Mesenchymal stem cell (in vitro differentiated cells and primary cell): ENCODE data around the gene ITGAL.

Experiments
- DNase-seq: peaks from one replicate; pipeline ENCODE4 v3.0.0-alpha.2; 2013
- H2AFZ ChIP-seq: one replicate; pipeline ENCODE4 v1.6.1; 2013; ENCODE audit warnings: low read depth, mild to moderate bottlenecking, control low read depth, inconsistent platforms, low read length, moderate library complexity
- H2AK5ac ChIP-seq: 2 replicates; pipeline ENCODE4 v1.6.1; 2013; ENCODE audit warnings: low read length, moderate library complexity, mild to moderate bottlenecking, inconsistent platforms; ENCODE audit not compliant: severe bottlenecking
- H2BK120ac ChIP-seq: one replicate; pipeline ENCODE4 v1.6.1; 2013; ENCODE audit warnings: low read depth, mild to moderate bottlenecking, inconsistent platforms, low read length, moderate library complexity
- H2BK12ac ChIP-seq, 2 experiments: one replicate each; pipeline ENCODE4 v1.6.1; 2013; ENCODE audit warnings: inconsistent platforms in 2 of 2, low read length in 2 of 2, mild to moderate bottlenecking in 2 of 2, moderate library complexity in 2 of 2, control low read depth in 1 of 2
- H2BK15ac ChIP-seq: one replicate; pipeline ENCODE4 v1.6.1; 2013; ENCODE audit warnings: mild to moderate bottlenecking, low read depth, inconsistent platforms; ENCODE audit not compliant: poor library complexity, severe bottlenecking
- H2BK5ac ChIP-seq: 2 replicates; pipeline ENCODE4 v1.6.1; 2013; ENCODE audit warnings: low read depth, mild to moderate bottlenecking, low read length, control low read depth, inconsistent platforms; ENCODE audit not compliant: poor library complexity, severe bottlenecking
- H3K14ac ChIP-seq, 2 experiments: one replicate each; pipeline ENCODE4 v1.6.1; 2013; ENCODE audit warnings: inconsistent platforms in 2 of 2, low read length in 2 of 2, control low read depth in 1 of 2, mild to moderate bottlenecking in 1 of 2, moderate library complexity in 1 of 2
- H3K18ac ChIP-seq, 2 experiments: one replicate each; pipeline ENCODE4 v1.6.1; 2013; ENCODE audit warnings: inconsistent platforms in 2 of 2, low read length in 2 of 2, control low read depth in 1 of 2, low read depth in 1 of 2, mild to moderate bottlenecking in 1 of 2
- H3K23ac ChIP-seq, 2 experiments: one replicate each; pipeline ENCODE4 v1.6.1; 2013; ENCODE audit warnings: inconsistent platforms in 2 of 2, low read length in 2 of 2, mild to moderate bottlenecking in 2 of 2, moderate library complexity in 2 of 2, control low read depth in 1 of 2
- H3K27ac ChIP-seq: 2 replicates; pipeline ENCODE4 v1.5.1; 2013; ENCODE audit warnings: mild to moderate bottlenecking, moderate library complexity, low read length, control low read depth, inconsistent platforms; ENCODE audit not compliant: poor library complexity, severe bottlenecking
- H3K27me3 ChIP-seq, 2 experiments: 2 replicates each; pipeline versions ENCODE4 v1.6.1 to v1.7.0; 2013; ENCODE audit warnings: low read length in 2 of 2, mild to moderate bottlenecking in 2 of 2, moderate library complexity in 2 of 2, control low read depth in 1 of 2, inconsistent platforms in 1 of 2; ENCODE audit not compliant: control insufficient read depth in 1 of 2, insufficient read depth in 1 of 2
- H3K36me3 ChIP-seq, 2 experiments: 2 replicates each; pipeline versions ENCODE4 v1.6.1 to v1.7.0; 2013; ENCODE audit warnings: low read length in 2 of 2, control low read depth in 1 of 2, inconsistent platforms in 1 of 2, low read depth in 1 of 2, mild to moderate bottlenecking in 1 of 2; ENCODE audit not compliant: insufficient read depth in 2 of 2, control insufficient read depth in 1 of 2
- H3K4ac ChIP-seq, 2 experiments: one replicate each; pipeline ENCODE4 v1.6.1; 2013; ENCODE audit warnings: inconsistent platforms in 2 of 2, low read length in 2 of 2, mild to moderate bottlenecking in 2 of 2, moderate library complexity in 2 of 2, control low read depth in 1 of 2, low read depth in 1 of 2
- H3K4me1 ChIP-seq: 2 replicates; pipeline ENCODE4 v1.6.1; 2013; ENCODE audit warnings: low read depth, low read length, control low read depth; ENCODE audit not compliant: control insufficient read depth, insufficient read depth
- H3K4me2 ChIP-seq: 2 replicates; pipeline ENCODE4 v1.6.1; 2013; ENCODE audit warnings: low read length, mild to moderate bottlenecking, inconsistent platforms; ENCODE audit not compliant: poor library complexity, severe bottlenecking
- H3K4me3 ChIP-seq, 2 experiments: 2 replicates each; pipeline versions ENCODE4 v1.5.1 to v1.7.0; 2013; ENCODE audit warnings: low read length in 2 of 2, mild to moderate bottlenecking in 2 of 2, control low read depth in 1 of 2, low read depth in 1 of 2; ENCODE audit not compliant: insufficient read depth in 1 of 2
- H3K79me1 ChIP-seq: replicated peaks from 2 replicates; pipeline ENCODE4 v1.6.1; 2013; ENCODE audit warnings: mild to moderate bottlenecking, control low read depth, low read length, inconsistent platforms; ENCODE audit not compliant: poor library complexity, severe bottlenecking
- H3K9ac ChIP-seq: 2 replicates; pipeline ENCODE4 v1.7.0; 2013; ENCODE audit warnings: mild to moderate bottlenecking, low read length, moderate library complexity
- H3K9me3 ChIP-seq: 2 replicates; pipeline ENCODE4 v1.7.0; 2013; ENCODE audit warnings: mild to moderate bottlenecking, low read length; ENCODE audit not compliant: control insufficient read depth
- H4K8ac ChIP-seq: one replicate; pipeline ENCODE4 v1.6.1; 2013; ENCODE audit warnings: inconsistent platforms, mild to moderate bottlenecking, low read length, moderate library complexity
- H4K91ac ChIP-seq: one replicate; pipeline ENCODE4 v1.6.1; 2013; ENCODE audit warnings: mild to moderate bottlenecking, low read length, inconsistent platforms
- WGBS: methylation state at CpG from one replicate; pipeline ENCODE4 v1.1.7; 2013; ENCODE audit warnings: mixed read lengths; 5-methylcytosine and 5-hydroxymethylcytosine counted together

The ITGAL gene

DNA sequence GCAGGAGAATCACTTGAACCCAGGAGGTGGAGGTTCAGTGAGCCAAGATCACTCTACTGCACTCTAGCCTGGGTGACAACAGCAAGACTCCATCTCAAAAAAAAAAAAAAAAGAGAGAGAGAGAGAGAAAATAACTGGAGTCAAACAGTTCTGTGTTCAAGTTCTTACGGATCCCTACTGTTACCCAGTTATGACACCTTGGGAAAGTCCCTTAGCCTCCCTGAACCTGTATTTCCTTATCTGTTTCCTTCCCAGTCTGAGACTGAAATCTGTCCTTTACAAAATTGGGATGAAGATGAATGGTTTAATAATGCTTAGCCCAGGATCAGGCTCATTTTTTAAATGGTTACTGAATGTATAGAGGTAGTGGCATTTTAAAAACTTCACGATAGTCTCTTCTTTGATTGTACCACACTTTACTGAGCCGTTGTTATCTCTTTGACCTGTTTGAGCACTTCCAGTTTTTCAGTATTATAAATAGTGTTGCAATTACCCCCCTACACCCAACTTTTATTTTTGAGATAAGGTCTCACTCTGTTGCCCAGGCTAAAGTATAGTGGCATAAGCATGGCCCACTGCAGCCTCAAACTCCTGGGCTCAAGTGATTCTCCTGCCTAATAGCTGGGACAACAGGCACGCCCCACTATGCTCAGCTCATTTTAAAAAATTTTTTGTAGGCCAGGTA is 36.7 kb downstream of the ITGAL start:
- H3K79me1 ChIP-seq = no peaks in the 10 kb centered on the region
- no peak overlapping the region for H4K91ac ChIP-seq
- peaks cover 0 to 12% of the 10 kb centered on the region in 2 experiments for H3K27me3 ChIP-seq
- H3K4ac ChIP-seq = no peak overlapping the region
- H3K36me3 ChIP-seq = no peaks in the 10 kb centered on the region
- H3K4me3 ChIP-seq = no peak overlapping the region
- H3K9ac ChIP-seq = no peak overlapping the region
- H2BK15ac ChIP-seq = no peak overlapping the region
- no peak overlapping the region for H4K8ac ChIP-seq
- H3K14ac ChIP-seq = no peak overlapping the region
- 89% methylated on average over 3 of the region's 4 CpGs for WGBS
- no peak overlapping the region for H3K18ac ChIP-seq
- no peaks in the 10 kb centered on the region for H3K4me1 ChIP-seq
- no peak overlapping the region for H3K4me2 ChIP-seq
- H2BK12ac ChIP-seq = no peak overlapping the region
- no peak overlapping the region for H2BK5ac ChIP-seq
- no peak overlapping the region for H2BK120ac ChIP-seq
- no peaks in the 10 kb centered on the region for H3K9me3 ChIP-seq
- no peak for DNase-seq
- no peak overlapping the region for H2AFZ ChIP-seq
- H3K27ac ChIP-seq = no peak overlapping the region
- no peak overlapping the region for H2AK5ac ChIP-seq
- no peak overlapping the region for H3K23ac ChIP-seq

DNA sequence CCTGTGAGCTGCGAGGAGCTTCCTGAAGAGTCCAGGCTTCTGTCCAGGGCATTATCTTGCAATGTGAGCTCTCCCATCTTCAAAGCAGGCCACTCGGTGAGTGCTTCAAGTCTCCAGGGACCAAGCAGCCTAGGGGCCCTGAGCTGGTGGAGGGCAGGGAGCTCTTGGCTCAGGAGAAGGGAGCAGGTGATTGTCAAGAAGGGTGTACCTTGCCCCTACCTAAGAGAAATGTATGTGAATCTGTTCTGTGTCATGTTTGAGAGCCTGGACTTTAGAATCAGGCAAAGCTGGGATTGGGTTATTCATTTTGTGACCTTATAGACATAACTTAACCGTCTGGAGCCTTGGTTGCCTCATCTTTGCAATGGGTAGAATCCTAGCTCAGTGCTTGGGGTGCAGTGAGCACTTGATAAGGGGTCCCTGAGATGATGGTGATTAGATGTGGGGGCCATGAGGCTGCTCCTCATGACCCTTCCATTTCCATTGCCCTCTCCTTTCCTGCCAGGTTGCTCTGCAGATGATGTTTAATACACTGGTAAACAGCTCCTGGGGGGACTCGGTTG is 37.9 kb downstream of the ITGAL start:
- no peak overlapping the region for H4K8ac ChIP-seq
- H2AFZ ChIP-seq = no peak overlapping the region
- H2BK120ac ChIP-seq = no peak overlapping the region
- peaks cover 0 to 13% of the 10 kb centered on the region in 2 experiments for H3K27me3 ChIP-seq
- H3K4me1 ChIP-seq = no peaks in the 10 kb centered on the region
- H3K4me2 ChIP-seq = no peak overlapping the region
- WGBS = 76% methylated on average over 4 of the region's 4 CpGs
- no peak for DNase-seq
- no peak overlapping the region for H3K14ac ChIP-seq
- H3K18ac ChIP-seq = no peak overlapping the region
- H3K9ac ChIP-seq = no peak overlapping the region
- no peak overlapping the region for H4K91ac ChIP-seq
- no peak overlapping the region for H2AK5ac ChIP-seq
- H2BK15ac ChIP-seq = no peak overlapping the region
- H3K36me3 ChIP-seq = no peaks in the 10 kb centered on the region
- no peak overlapping the region for H2BK5ac ChIP-seq
- H3K79me1 ChIP-seq = no peaks in the 10 kb centered on the region
- no peak overlapping the region for H3K4me3 ChIP-seq
- no peak overlapping the region for H3K23ac ChIP-seq
- H2BK12ac ChIP-seq = no peak overlapping the region
- no peak overlapping the region for H3K4ac ChIP-seq
- no peak overlapping the region for H3K27ac ChIP-seq
- H3K9me3 ChIP-seq = no peaks in the 10 kb centered on the region

DNA sequence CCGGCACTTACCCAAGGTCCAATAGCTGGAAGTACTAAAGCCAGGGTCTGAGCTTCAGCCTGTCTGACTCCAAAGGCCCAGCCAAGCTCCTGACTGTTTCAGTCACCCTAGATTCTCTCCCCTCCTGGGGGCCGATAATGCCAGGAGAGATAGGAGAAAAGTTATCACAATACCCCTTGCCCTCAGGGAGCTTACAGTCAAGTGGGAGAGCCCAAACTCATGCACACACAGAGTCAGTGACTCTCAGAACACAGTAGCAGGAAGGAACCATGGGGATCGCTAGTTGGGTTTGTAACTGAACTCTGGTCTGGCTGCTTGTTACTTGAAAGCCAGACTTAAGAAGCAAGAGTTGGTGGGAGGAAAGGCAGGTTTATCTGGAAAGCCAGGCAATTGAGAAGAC is 39.0 kb downstream of the ITGAL start:
- no peak overlapping the region for H3K23ac ChIP-seq
- no peak overlapping the region for H4K91ac ChIP-seq
- no peak overlapping the region for H2AK5ac ChIP-seq
- no peak overlapping the region for H2AFZ ChIP-seq
- no peak for DNase-seq
- no peak overlapping the region for H2BK120ac ChIP-seq
- H3K27ac ChIP-seq = no peak overlapping the region
- no peak overlapping the region for H3K4me2 ChIP-seq
- no peaks in the 10 kb centered on the region for H3K9me3 ChIP-seq
- WGBS = 93% methylated on average over 3 of the region's 3 CpGs
- H2BK15ac ChIP-seq = no peak overlapping the region
- no peaks in the 10 kb centered on the region for H3K79me1 ChIP-seq
- no peak overlapping the region for H4K8ac ChIP-seq
- no peak overlapping the region for H2BK5ac ChIP-seq
- no peak overlapping the region for H2BK12ac ChIP-seq
- H3K14ac ChIP-seq = no peak overlapping the region
- H3K4me1 ChIP-seq = no peaks in the 10 kb centered on the region
- no peak overlapping the region for H3K4me3 ChIP-seq
- H3K27me3 ChIP-seq = peaks cover 0 to 15% of the 10 kb centered on the region in 2 experiments
- H3K4ac ChIP-seq = no peak overlapping the region
- H3K9ac ChIP-seq = no peak overlapping the region
- no peaks in the 10 kb centered on the region for H3K36me3 ChIP-seq
- no peak overlapping the region for H3K18ac ChIP-seq

DNA sequence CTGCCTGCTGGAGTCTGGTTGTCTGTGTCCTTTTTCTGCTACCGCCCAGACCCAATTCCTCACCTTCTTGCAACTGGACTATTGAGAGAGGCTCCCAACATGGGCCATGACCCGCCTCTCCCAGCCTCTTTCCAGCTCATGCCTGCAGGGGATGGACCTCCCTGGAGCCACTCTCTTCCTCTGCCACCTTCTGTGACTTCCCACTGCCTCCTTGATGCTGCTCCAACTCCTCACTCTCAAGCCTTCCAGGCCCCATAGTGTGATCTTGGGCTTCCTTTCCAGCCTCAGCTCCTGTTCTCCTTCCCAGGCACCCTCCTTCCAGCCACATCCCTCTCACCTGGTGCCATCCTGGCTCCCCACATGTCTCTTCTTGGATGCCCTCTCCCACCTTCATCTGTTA is 42.7 kb downstream of the ITGAL start:
- Histone ChIP-seq H3K4me3 (no peak overlapping the region), H3K4me2 (no peak overlapping the region), H3K9me3 (no peaks in the 10 kb centered on the region), H3K4me1 (peaks cover 2% of the 10 kb centered on the region), H2AK5ac (no peak overlapping the region), H4K91ac (no peak overlapping the region), H3K27me3 (peaks cover 0 to 38% of the 10 kb centered on the region in 2 experiments), H3K36me3 (no peaks in the 10 kb centered on the region), H3K18ac (no peak overlapping the region), H2AFZ (no peak overlapping the region), H2BK15ac (no peak overlapping the region), H3K9ac (no peak overlapping the region), H2BK5ac (no peak overlapping the region), H3K27ac (no peak overlapping the region), H3K23ac (no peak overlapping the region), H2BK12ac (no peak overlapping the region), H2BK120ac (no peak overlapping the region), H3K4ac (no peak overlapping the region), H3K14ac (no peak overlapping the region), H4K8ac (no peak overlapping the region), H3K79me1 (no peaks in the 10 kb centered on the region)
- WGBS = 77% methylated on average over 2 of the region's 2 CpGs
- DNase-seq = no peak
